Measurements from ENCODE around the gene SNX11.

SNX11 gene

GRCh38 chr17:48102798-48103715, 4.5 kb upstream of the SNX11 start:
- H3K27me3 ChIP-seq (ENCODE audit: insufficient read depth, poor library complexity, severe bottlenecking), result no peaks in the 10 kb centered on the region
- H3K4me3 ChIP-seq (replicated peaks; ENCODE audit: insufficient read depth, low read length), result no peak overlapping the region
- H3K27ac ChIP-seq (replicated peaks), result peak overlapping the region; percentile 68
- no peak for TF ChIP-seq POLR2AphosphoS5 (IDR thresholded peaks at IDR 0.05; ENCODE audit: low read depth)
- no peak for TF ChIP-seq CTCF (IDR thresholded peaks at IDR 0.05; ENCODE audit: insufficient read depth, low read length)
- no peak for TF ChIP-seq GABPA (IDR thresholded peaks at IDR 0.05; ENCODE audit: low read depth)
- TF ChIP-seq SPI1 (IDR thresholded peaks at IDR 0.05; ENCODE audit: borderline replicate concordance, low read depth), result no peak
- no peak for TF ChIP-seq REST (IDR thresholded peaks at IDR 0.05; ENCODE audit: insufficient replicate concordance, low read depth)
- peak; percentile 56 to 71 for DNase-seq (ENCODE audit: low read depth in 1 of 2, low spot score in 1 of 2)

GRCh38 chr17:48104440-48104839, 3.1 kb upstream of the SNX11 start:
- Histone ChIP-seq H3K4me3 (replicated peaks; ENCODE audit: insufficient read depth, low read length) (no peak overlapping the region), H3K27me3 (ENCODE audit: insufficient read depth, poor library complexity, severe bottlenecking) (no peaks in the 10 kb centered on the region), H3K27ac (replicated peaks) (no peak overlapping the region)
- TF ChIP-seq SPI1 (IDR thresholded peaks at IDR 0.05; ENCODE audit: borderline replicate concordance, low read depth) (no peak), POLR2AphosphoS5 (IDR thresholded peaks at IDR 0.05; ENCODE audit: low read depth) (no peak), REST (IDR thresholded peaks at IDR 0.05; ENCODE audit: insufficient replicate concordance, low read depth) (no peak), CTCF (IDR thresholded peaks at IDR 0.05; ENCODE audit: insufficient read depth, low read length) (no peak), GABPA (IDR thresholded peaks at IDR 0.05; ENCODE audit: low read depth) (no peak)
- DNase-seq (ENCODE audit: low read depth in 1 of 2, low spot score in 1 of 2), result no peak

- Histone ChIP-seq H3K4me3 (replicated peaks; ENCODE audit: insufficient read depth, low read length) (peak overlapping the region; percentile 70), H3K27ac (replicated peaks) (peak overlapping the region; percentile 88), H3K27me3 (ENCODE audit: insufficient read depth, poor library complexity, severe bottlenecking) (no peaks in the 10 kb centered on the region)
- TF ChIP-seq SPI1 (IDR thresholded peaks at IDR 0.05; ENCODE audit: borderline replicate concordance, low read depth) (no peak), REST (IDR thresholded peaks at IDR 0.05; ENCODE audit: insufficient replicate concordance, low read depth) (no peak), CTCF (IDR thresholded peaks at IDR 0.05; ENCODE audit: insufficient read depth, low read length) (no peak), POLR2AphosphoS5 (IDR thresholded peaks at IDR 0.05; ENCODE audit: low read depth) (no peak)
- DNase-seq (ENCODE audit: low read depth in 1 of 2, low spot score in 1 of 2), result no peak
These were observed 797 bp upstream of the SNX11 start for GRCh38 chr17:48106802-48107136.

Measured in HL-60 (cell line).